Inflammatory macrophage (primary cell): ENCODE data around the gene LRRC4C.

Experiments
- DNase-seq, 2 donors: peaks; one replicate each; pipeline ENCODE4 v3.0.0-alpha.2; 2020 to 2022

LRRC4C gene

GRCh38 chr11:40281052-40281580 is 1178.3 kb downstream of the LRRC4C start:
- no peak for DNase-seq

GRCh38 chr11:40280159-40281051 is 1179.0 kb downstream of the LRRC4C start:
- DNase-seq: no peak

DNA sequence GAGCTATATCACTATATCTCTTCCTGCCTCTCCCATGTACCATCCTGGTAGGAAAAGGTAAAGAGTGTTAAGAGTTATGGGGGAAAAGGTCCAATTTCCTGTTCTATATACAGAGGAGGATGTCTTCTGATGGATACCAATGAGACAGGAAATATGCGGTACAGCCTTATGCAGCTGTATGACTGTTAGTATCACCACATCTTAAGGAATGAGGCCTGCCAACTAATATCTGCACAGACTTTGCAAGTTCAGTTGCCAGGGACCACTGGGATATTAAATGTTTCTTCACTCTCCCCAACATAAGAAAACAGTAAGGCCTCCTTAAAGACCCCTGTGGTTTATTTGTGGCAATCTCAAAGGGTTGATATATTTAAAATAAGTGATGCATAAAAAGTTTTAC is 1182.5 kb downstream of the LRRC4C start:
- no peak for DNase-seq

- DNase-seq: no peak
Measured at GRCh38 chr11:40274017-40274416, 1185.4 kb downstream of the LRRC4C start.

- no peak for DNase-seq
Measured at GRCh38 chr11:40273192-40273732, 1186.2 kb downstream of the LRRC4C start.

DNA sequence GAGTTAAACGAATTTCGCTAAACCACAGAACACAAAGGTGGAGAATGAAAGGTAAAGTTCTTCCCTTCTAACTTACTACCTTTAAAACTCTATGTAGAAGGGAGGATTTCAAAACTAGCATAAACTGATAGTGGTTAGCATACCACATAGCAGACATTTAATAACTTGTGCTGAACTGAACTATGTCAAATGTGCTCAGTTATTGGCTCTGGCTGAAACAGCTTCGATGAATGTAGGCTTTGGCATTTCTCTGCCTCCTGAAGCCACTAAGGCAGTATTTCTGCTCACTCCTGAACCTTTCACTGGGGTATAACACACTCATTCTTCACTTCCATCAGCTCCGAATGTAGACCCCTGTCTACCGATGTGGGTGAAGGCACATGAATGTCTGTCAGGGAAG is 1188.1 kb downstream of the LRRC4C start:
- no peak for DNase-seq

DNA sequence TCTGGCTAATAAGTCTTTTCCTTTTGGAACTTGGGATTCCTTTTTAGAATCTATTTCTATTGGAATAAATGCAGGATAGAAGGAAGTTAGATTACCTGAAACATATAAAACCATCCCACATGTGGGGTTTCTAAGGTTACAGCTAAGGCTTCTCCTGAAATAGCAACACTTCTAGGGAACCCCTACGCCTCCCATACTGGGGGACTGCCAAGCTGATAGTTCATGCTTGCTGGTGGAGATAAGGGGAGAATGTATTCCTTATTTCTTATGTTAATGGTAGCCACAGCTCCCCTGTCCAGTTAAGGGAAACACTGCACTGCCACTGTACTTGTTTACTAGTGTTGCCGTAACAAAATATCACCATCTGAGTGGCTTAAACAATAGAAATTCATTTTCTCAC is 1189.6 kb downstream of the LRRC4C start:
- no peak for DNase-seq

GRCh38 chr11:40268551-40268950 is 1190.9 kb downstream of the LRRC4C start:
- DNase-seq: no peak

GRCh38 chr11:40255457-40255856 is 1204.0 kb downstream of the LRRC4C start:
- DNase-seq: no peak

GRCh38 chr11:40253166-40253565 is 1206.3 kb downstream of the LRRC4C start:
- DNase-seq: no peak

GRCh38 chr11:40252236-40252635 is 1207.2 kb downstream of the LRRC4C start:
- no peak for DNase-seq

DNA sequence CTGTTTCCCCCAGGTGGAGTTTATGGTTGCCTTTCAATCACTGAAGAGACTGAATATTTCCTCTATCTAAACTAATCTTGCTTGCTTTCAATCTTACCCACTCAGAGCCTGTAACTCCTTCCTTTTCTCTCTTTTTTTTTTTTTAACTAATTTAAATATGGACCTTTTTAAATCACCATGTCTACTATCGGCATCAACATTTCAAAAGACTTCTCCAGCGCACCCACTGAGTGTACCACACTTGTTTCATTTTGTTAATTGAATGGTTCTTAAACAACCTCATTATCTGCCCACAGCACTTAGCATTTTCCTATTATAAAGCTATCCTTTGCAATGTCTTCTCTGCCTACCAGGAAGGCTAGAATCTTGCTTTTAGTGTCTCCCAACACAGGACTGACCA is 1212.5 kb downstream of the LRRC4C start:
- DNase-seq: no peak

- no peak for DNase-seq
Measured at GRCh38 chr11:40241524-40242051, 1217.9 kb downstream of the LRRC4C start.

GRCh38 chr11:40240284-40240683 is 1219.2 kb downstream of the LRRC4C start:
- DNase-seq: no peak

- no peak for DNase-seq
Measured at GRCh38 chr11:40236526-40236925, 1222.9 kb downstream of the LRRC4C start.

DNA sequence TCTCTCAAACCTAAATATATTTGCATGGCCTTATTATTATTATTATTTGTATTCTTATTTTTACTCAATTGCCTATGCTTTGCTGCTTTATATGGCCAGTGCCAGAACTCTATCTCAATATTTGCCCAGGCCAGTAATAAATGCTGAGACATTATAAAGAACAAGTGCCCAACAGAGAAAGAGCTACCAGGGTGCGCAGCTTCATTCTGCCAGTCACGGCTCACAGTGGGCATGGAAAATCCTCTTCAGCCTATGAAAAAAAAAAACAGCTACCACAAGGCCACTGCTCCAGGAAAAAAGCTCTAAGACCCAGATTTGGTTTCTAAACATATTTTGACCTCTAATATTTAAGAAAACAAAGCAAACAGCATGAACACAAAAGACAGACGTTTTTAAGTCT is 1223.6 kb downstream of the LRRC4C start:
- DNase-seq: no peak

GRCh38 chr11:40230821-40231220 is 1228.6 kb downstream of the LRRC4C start:
- no peak for DNase-seq

DNA sequence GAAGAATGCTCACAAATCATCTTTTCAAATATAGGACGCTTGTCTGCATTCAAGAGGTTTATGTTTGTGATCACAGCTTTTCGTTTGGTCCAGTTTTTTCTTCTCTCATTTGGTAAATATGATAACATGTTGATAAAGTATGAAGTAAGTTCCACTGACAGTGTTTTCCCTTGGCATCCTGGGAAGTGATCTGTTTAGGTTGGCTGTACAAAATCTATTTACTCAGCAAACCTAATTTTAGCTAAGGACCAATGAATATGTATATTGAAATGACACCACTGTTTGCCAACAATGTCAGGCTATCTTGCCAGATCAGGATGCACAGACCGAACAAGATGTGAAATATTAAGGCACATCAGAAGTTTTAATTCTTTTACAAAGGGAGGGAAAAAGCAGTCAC is 1230.8 kb downstream of the LRRC4C start:
- no peak for DNase-seq

DNA sequence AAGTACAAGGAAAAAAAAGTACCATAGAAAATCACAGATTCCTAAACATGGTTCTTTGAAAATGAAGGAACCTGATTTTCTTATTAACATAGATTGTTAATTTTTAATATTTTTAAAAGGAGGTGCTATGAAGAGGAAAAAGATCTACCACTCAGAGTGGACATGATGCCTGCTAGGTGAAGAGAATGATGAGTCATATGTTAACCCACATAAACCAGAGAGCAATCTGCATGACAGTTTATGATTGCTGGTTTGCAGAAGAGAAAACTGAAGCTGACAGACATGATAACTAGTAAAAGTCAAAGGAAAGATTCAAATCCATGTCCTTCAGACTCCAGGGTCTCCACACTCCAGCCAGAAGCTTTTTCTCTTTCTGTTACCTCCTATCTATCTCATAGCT is 1231.7 kb downstream of the LRRC4C start:
- no peak for DNase-seq

DNA sequence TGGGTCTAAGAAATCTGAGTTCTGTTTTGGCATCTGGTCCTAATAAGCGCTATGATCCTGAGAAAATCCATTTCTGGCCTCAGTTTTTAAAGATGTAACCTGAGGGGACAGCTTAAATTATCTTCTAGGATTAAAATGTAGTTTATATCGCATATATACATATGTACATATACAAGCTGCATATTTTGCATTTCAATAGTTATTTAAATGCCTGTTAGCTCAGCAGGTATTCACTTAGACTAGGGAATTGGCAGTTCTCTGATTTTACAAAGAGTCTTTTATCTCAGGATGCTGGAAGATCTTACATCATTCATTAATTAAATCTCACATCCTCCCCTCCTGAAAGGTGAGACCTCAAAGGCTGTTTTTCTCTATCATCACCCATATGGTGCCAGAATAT is 1232.8 kb downstream of the LRRC4C start:
- no peak for DNase-seq

- DNase-seq: no peak
Measured at GRCh38 chr11:40223596-40224330, 1235.7 kb downstream of the LRRC4C start.

DNA sequence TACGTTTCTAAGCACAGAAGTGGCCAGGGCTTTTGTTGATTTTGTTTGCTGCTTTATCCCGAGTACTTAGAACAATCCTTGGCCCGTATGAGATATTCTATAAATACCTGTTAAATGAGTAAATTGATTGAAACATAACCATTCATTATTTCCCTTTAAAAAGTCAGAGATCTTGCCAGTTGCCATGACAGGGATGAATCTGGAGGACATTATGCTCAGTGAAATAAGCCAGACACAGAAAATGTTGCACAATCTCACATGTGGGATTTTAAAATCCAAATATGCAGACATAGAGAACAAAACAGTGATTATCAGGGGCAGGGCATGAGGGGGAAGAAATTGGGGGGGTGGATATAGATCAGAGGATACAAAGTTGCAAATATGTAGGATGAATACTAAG is 1240.1 kb downstream of the LRRC4C start:
- no peak for DNase-seq

DNA sequence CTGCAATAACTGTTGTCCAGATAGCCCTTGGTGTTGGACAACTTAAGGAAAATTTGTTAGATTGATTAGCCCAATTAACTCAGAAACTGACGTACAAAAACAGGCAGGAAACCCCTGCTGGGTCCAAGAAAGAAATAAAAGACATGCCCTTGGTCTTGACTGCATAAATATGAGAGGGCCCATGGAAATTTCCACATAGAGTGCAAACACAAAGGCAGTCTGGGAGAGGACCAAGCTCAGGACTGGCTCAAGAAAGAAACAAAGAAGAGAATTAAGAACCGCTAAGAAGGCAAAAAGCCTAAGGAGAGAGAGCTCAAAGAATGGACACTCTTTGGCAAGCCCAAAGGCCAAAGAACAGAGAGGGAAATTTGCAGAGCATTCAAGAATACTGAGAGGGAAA is 1243.9 kb downstream of the LRRC4C start:
- no peak for DNase-seq
